Measurements from ENCODE around the gene NOL6.

- TF ChIP-seq CTCF (IDR thresholded peaks at IDR 0.05; ENCODE audit: insufficient read depth, low read length, poor library complexity, severe bottlenecking) (no peak), EZH2phosphoT487 (conservative IDR thresholded peaks at IDR 0.05; ENCODE audit: low read length) (no peak)
Measured at GRCh38 chr9:33476503-33476902, 2.8 kb upstream of the NOL6 start.

Measured in SU-DHL-6 (cell line).